Activated CD4-positive, alpha-beta memory T cell treated with anti-CD3 and anti-CD28 coated beads for 36 hours (primary cell): ENCODE data around the gene TOM1L2. TPM values are rescaled to one million over a fixed set of nuclear protein-coding genes. Genes with fewer than 3 reads are reported as not detected.

Source experiments
- CTCF ChIA-PET: fragments of 350-600 bp; sonication (Branson Sonifier 250); formaldehyde crosslinking; loops from one replicate; lab custom pipeline; 2021; ENCODE audit warnings: antibody characterized with exemption, inconsistent platforms; lab: Charles Lee
- POLR2A ChIA-PET: fragments of 350-600 bp; sonication (Branson Sonifier 250); formaldehyde crosslinking; loops from one replicate; lab custom pipeline; 2021; ENCODE audit warnings: antibody characterized with exemption; lab: Charles Lee
- DNase-seq: peaks from one replicate; pipeline ENCODE4 v3.0.0-alpha.2; 2020
- H3K27ac Mint-ChIP-seq: one replicate; pipeline ENCODE4 v1.8.0; 2021; ENCODE audit warnings: mixed read lengths
- H3K27me3 Mint-ChIP-seq: one replicate; pipeline ENCODE4 v1.8.0; 2021; ENCODE audit warnings: mixed read lengths
- H3K36me3 Mint-ChIP-seq: one replicate; pipeline ENCODE4 v1.8.0; 2021; ENCODE audit warnings: mixed read lengths
- H3K4me1 Mint-ChIP-seq: one replicate; pipeline ENCODE4 v1.8.0; 2021; ENCODE audit warnings: low read depth, mixed read lengths
- H3K4me3 Mint-ChIP-seq: one replicate; pipeline ENCODE4 v1.8.0; 2021; ENCODE audit warnings: mild to moderate bottlenecking, mixed read lengths
- H3K9me3 Mint-ChIP-seq: one replicate; pipeline ENCODE4 v1.8.0; 2021; ENCODE audit warnings: mixed read lengths
- intact Hi-C: fragments of 100-400 bp; cut with micrococcal nuclease; formaldehyde crosslinking; loops from one replicate; pipeline ENCODE4 v1.15.1; 2023
- total RNA-seq, 2 experiments: library from RNA; stranded (reverse); gene quantifications; one replicate each; pipeline ENCODE4 v1.2.3, GENCODE V29; 2021

Gene TOM1L2
- total RNA-seq, 2 experiments from 2014 or later, result 11.1 to 12.7 TPM

DNA sequence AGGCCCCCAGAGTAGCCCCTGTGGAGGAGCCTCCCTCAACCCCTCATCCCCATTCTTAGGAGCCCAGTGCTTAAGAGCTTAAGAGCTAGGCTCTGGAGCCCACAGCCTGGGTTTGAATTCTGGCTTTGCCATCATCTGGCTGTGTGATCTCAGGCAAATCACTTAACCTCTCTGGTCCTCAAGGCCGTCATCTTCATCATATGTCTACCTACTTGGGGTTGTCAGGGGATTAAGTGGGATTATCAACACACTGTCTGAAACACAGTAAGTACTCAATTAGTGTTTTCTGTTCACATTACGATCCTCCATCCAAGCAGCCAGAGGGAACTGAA lies 140.2 kb downstream of the TOM1L2 start:
- POLR2A ChIA-PET, result no interaction called here

DNA sequence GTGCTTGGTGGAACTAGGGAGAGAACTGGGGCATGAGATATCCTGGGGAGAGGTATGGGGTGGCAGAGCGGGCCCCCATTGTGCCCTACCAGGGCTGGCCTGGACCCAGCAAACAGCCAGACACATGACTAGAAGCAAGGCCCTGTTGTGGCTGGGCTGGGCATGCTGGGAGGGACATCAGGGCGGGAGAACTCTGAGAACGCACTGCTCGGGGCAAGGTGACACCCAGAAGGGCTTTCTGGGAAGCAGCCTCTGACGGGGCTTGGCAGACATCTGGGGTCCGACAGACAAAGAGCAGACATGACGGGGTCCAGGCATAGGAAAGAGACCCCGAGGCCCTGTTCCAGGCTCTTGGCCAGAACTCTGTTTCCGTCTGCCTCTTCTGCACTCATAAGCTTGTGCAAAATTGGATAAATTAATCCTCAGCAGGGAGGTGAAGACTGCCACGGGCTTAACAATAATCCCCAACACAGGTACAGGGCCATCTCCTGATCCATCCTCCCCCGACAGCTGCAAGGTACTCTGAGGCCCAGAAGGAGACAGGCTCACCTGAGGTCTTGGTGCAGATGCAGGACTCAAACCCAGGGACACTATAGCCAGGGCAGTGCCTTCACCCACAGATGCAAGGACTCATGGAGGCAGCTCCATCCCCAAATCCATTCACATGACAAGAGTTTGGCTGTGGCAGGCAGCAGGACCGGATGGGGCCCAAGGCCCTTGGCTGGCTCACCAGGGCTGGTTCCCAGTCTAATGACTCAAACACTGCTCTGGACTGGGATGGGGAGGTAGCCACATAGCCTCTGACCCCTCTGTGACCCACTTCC lies 140.8 kb downstream of the TOM1L2 start:
- Mint-ChIP-seq H3K36me3 (peaks cover 49% of the 10 kb centered on the region), H3K27ac (no peak overlapping the region), H3K9me3 (no peaks in the 10 kb centered on the region), H3K4me1 (peaks cover 59% of the 10 kb centered on the region), H3K4me3 (no peak overlapping the region), H3K27me3 (no peaks in the 10 kb centered on the region)
- no peak for DNase-seq
- ChIA-PET CTCF (interaction anchor here (0.8 kb wide), 1 partner anchor 18 kb away, joined by 3 read pairs; no protein-coding TSS in a partner anchor), POLR2A (interaction anchor here (0.7 kb wide), 1 partner anchor 201 kb away, joined by 3 read pairs; no protein-coding TSS in a partner anchor)
- intact Hi-C loops, result no loop called here

More for the DNA sequence above, 140.2 kb downstream of the TOM1L2 start:
- H3K4me3 Mint-ChIP-seq, result no peak overlapping the region
- no peak overlapping the region for H3K27ac Mint-ChIP-seq
- intact Hi-C loops, result no loop called here
- H3K36me3 Mint-ChIP-seq, result peaks cover 45% of the 10 kb centered on the region
- no peaks in the 10 kb centered on the region for H3K9me3 Mint-ChIP-seq
- CTCF ChIA-PET, result interaction anchor here (0.8 kb wide), 1 partner anchor 17 kb away, joined by 3 read pairs; no protein-coding TSS in a partner anchor
- peaks cover 55% of the 10 kb centered on the region for H3K4me1 Mint-ChIP-seq
- no peaks in the 10 kb centered on the region for H3K27me3 Mint-ChIP-seq
- DNase-seq, result no peak

DNA sequence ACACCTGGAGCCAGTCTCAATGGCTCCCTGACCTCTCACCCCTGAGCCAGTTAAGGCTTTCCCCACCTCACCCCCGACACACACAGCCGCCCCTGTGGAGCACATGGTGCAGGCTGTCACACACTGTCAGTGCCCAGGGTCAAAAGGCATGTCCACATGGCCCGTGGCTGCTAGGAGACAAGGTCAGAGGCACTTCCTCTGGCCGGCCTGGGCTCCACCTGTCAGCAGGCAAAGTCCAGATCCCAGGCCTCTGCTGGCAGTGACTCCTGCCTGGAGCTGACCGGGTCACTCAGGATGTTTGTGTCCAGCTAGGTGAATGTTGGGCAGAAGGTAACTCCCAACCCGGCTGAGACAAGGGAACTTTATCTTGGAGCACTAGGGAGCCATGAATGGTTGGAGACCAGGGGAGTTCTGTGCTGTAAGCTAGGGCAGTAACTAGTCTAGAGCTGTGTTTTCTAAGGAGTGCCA lies 141.4 kb downstream of the TOM1L2 start:
- ChIA-PET POLR2A (interaction anchor here (0.7 to 1.1 kb wide), 2 partner anchors 19 to 201 kb away, joined by 3 read pairs; no protein-coding TSS in a partner anchor), CTCF (no interaction called here)
- intact Hi-C loops, result no loop called here
- Mint-ChIP-seq H3K27ac (no peak overlapping the region), H3K27me3 (no peaks in the 10 kb centered on the region), H3K36me3 (peaks cover 46% of the 10 kb centered on the region), H3K4me3 (no peak overlapping the region), H3K4me1 (peaks cover 62% of the 10 kb centered on the region), H3K9me3 (no peaks in the 10 kb centered on the region)
- no peak for DNase-seq

DNA sequence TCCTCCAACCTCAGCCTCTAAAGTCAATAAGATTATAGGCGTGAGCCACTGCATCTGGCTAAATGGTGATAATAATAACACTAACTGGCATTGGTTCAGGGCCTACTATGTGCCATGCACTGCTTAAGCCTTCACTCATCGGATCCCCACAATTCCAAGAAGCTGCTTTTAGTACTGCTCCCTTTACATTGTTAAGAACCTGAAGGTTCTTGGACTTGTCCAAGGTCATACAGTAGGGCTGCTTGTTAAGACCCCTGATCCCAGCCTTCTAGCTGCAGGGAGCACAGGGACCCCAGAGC lies 142.0 kb downstream of the TOM1L2 start:
- Mint-ChIP-seq H3K4me1 (peaks cover 63% of the 10 kb centered on the region), H3K4me3 (no peak overlapping the region), H3K9me3 (no peaks in the 10 kb centered on the region), H3K27ac (no peak overlapping the region), H3K27me3 (no peaks in the 10 kb centered on the region), H3K36me3 (peaks cover 42% of the 10 kb centered on the region)
- ChIA-PET POLR2A (interaction anchor here (1.1 kb wide), 1 partner anchor 19 kb away, joined by 3 read pairs; no protein-coding TSS in a partner anchor), CTCF (interaction anchor here (1.1 kb wide), 1 partner anchor 24 kb away, joined by 4 read pairs; no protein-coding TSS in a partner anchor)
- no peak for DNase-seq
- intact Hi-C loops, result no loop called here

DNA sequence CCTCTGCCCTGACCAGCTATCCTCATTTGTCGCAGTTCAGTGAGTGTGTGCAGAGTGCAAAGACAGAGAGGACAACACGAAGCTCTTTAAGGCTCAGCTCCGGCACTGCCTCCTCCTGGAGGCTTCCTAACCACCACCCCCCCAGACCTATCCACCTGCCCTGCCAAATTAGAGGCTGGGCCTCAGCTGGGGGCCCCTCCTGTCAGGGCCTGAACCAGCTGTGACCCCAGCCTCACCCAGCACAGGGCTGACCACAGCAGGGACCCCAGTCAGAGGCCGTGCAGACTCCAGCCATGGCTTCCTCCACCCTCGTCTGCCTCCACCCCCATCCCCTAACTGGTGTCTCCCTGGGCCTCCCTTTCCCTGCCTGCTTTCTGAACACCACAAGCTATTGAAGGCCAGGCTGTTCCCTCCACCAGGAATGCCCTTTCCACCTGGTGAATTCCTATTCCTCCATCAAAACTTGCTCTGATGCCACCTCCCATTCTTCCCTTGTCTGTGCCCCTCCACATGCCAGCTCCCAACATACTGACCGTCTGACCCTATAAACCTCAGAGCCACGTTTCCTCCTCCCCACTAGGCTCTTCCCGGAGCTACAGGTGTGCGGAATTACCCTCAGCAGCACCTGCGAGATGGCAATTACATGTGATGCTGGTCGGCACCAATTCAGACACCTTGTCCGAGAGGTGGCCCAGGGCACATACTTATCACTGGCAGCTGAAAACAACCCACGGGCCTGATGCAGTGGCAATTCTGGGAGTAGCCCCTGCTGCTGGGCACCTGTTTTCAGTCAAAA lies 144.2 kb downstream of the TOM1L2 start:
- Mint-ChIP-seq H3K27me3 (no peaks in the 10 kb centered on the region), H3K4me1 (peaks cover 63% of the 10 kb centered on the region), H3K9me3 (no peaks in the 10 kb centered on the region), H3K27ac (peak overlapping the region; percentile 73), H3K36me3 (peaks cover 24% of the 10 kb centered on the region), H3K4me3 (no peak overlapping the region)
- ChIA-PET CTCF (interaction anchor here (0.9 to 1.0 kb wide), 2 partner anchors 8 to 32 kb away, joined by 3 to 4 read pairs; partner anchors contain the start of gene SREBF1), POLR2A (interaction anchor here (1.0 to 10.2 kb wide), 3 partner anchors 8 to 26 kb away, joined by 3 to 135 read pairs (median 3); partner anchors contain the start of gene SREBF1)
- intact Hi-C loops, result no loop called here
- DNase-seq, result no peak

DNA sequence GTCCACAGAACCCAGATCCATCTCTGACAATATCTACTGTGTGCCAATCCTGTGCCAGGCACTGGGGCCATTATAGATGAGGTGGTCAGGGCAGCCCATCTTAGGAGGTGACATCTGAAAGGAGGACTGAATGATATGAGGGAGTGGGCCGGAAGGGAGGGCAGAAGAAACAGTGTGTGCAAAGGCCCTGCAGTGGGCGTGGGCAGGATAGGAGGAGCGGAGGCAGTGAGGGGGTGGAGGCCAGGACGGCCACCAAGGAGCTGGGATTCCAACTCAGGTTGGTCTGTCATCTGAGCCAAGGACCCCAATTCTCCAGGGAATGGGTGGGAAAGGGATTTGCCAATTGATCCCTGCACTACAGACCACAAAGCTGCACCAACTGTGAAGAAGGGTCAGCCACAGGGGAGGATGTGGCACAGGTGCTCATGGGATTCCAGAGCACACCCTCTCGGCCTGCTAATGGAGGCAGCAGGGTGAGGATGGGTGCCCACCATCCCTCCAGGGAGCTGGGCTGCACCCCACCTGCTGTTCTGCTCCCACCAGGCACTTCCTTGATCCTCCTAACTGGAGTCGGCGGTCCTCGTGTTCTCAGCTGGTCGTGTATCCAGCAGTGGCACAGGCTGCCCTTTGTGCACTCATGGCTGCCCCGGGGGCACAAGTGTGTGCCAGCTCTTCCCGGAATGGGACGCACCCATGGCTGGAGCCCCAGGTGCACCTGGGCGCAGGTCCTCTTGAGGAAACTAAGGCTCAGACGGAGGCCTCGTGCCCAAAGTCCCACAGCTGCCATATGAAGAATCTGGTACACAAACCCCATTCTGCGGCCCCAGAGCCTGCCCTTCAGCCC lies 145.0 kb downstream of the TOM1L2 start:
- intact Hi-C loops, result loop anchor here (1.0 kb wide), 1 partner anchor 22 kb away; no protein-coding TSS in a partner anchor
- peaks cover 27% of the 10 kb centered on the region for H3K36me3 Mint-ChIP-seq
- no peaks in the 10 kb centered on the region for H3K9me3 Mint-ChIP-seq
- ChIA-PET CTCF (interaction anchor here (0.9 to 1.2 kb wide), 3 partner anchors 9 to 33 kb away, joined by 3 to 5 read pairs (median 4); partner anchors contain the start of gene SREBF1), POLR2A (interaction anchor here (1.3 to 10.2 kb wide), 2 partner anchors 9 to 20 kb away, joined by 3 to 135 read pairs; partner anchors contain the start of gene SREBF1)
- no peak overlapping the region for H3K4me3 Mint-ChIP-seq
- peak overlapping the region; percentile 92 for H3K27ac Mint-ChIP-seq
- no peaks in the 10 kb centered on the region for H3K27me3 Mint-ChIP-seq
- no peak for DNase-seq
- peaks cover 68% of the 10 kb centered on the region for H3K4me1 Mint-ChIP-seq

DNA sequence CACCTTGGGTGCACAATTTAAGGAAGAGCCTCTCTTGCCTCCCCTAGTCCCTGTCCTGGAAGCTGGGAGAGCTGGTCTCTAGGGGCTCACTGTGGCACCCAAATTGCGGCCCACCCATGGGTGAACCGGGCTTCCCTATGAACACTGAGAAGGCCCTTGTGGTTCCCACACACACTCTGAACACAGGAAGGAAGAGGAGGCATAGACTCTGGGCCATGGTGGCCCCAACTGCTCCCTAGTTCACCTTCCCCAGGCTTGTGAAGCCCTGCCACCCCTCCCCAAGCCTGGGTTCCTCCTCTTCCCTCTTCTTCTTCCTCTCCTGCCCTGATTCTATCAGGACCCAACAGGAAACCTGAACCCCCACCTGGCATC lies 145.9 kb downstream of the TOM1L2 start:
- Mint-ChIP-seq H3K4me3 (peak overlapping the region; percentile 40), H3K27me3 (no peaks in the 10 kb centered on the region), H3K9me3 (no peaks in the 10 kb centered on the region), H3K36me3 (peaks cover 23% of the 10 kb centered on the region), H3K27ac (peak overlapping the region; percentile 92), H3K4me1 (peaks cover 74% of the 10 kb centered on the region)
- DNase-seq, result no peak
- POLR2A ChIA-PET, result interaction anchor here (0.8 to 10.2 kb wide), 3 partner anchors 10 to 28 kb away, joined by 7 to 135 read pairs (median 7); partner anchors contain the start of gene SREBF1
- CTCF ChIA-PET, result interaction anchor here (0.8 to 1.2 kb wide), 2 partner anchors 10 to 14 kb away, joined by 4 to 5 read pairs; partner anchors contain the start of gene SREBF1
- intact Hi-C loops, result loop anchor here (1.0 kb wide), 1 partner anchor 23 kb away; no protein-coding TSS in a partner anchor

DNA sequence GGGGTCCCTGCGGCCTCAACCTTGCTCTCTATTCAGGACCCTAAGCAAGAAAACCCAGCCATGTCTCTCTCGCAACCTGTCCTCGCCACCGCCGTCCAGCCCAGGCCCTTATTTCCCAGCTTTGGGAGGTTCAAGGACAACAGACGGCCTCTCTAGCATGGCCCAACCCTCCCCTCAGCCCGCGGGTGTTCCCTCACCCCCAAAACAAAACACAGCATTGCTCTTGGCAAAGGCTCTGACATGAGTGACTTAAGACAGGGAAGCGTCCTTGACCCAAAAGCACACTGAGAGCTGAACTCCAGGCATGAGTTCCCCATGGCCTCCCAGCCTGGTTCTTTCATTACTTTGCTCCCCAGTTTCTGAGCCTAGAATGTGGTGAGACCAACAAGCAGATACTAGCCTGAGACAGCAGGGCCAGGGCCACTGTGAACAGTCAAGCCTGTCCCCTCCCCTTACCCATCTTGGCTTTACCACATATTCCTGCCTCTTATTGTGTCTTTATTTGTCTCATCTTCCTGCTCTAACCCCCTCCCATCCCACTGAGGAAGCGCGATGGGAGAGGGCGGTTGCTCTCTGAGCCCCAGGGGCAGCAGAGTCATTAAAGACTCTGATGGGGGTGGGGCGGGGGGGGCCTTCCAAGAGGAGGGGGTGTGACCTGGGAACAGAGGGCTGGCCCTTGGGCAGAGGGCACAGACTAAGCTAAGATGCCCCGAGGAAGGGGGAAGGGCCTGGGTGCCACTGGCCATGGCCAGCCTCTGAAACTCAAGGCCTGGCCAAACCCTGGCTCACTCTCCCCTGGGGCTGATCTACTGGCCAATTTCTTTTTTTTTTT lies 147.2 kb downstream of the TOM1L2 start:
- H3K27me3 Mint-ChIP-seq, result no peaks in the 10 kb centered on the region
- ChIA-PET POLR2A (interaction anchor here (1.3 to 10.2 kb wide), 3 partner anchors 11 to 30 kb away, joined by 5 to 135 read pairs (median 7); partner anchors contain the start of gene SREBF1), CTCF (interaction anchor here (0.8 to 1.6 kb wide), 3 partner anchors 12 to 208 kb away, joined by 4 to 5 read pairs (median 5); partner anchors contain the start of gene SREBF1)
- intact Hi-C loops, result loop anchor here (1.0 kb wide), 2 partner anchors 9 to 30 kb away; no protein-coding TSS in a partner anchor
- DNase-seq, result peak; percentile 40
- H3K27ac Mint-ChIP-seq, result peak overlapping the region; percentile 92
- peak overlapping the region; percentile 21 for H3K4me3 Mint-ChIP-seq
- H3K9me3 Mint-ChIP-seq, result no peaks in the 10 kb centered on the region
- peaks cover 23% of the 10 kb centered on the region for H3K36me3 Mint-ChIP-seq
- H3K4me1 Mint-ChIP-seq, result peaks cover 84% of the 10 kb centered on the region

DNA sequence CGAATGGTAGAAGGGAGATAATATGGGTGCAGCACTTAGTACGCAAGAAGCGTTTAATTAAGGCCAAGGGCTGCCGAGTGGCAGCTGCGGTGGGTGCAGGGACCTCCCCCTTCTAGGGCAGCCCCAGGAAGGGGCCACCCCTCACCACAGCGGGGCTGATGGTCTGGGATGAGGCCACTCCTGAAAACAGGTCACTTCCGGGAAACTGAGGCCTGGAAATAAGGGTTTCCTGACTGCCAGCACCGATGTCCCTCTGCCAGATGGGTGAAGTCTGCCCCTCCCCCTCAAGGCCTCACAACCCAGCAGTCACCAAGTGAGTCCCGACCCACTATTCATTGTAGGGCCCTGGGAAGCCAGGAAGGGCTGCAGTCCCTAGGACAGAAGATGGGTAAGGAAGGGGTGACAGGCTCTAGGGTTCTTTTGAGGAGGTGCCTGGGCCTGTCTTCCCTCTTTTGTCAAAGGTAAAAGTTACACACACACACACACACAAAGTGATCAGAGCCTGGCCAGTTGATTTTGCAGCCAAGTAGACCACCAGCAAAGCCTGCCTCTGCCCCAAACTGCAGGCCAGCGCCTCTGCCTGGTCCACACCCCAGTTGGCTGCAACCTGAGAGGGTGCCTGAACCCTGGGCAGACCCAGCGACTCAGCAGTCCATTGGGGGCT lies 147.9 kb downstream of the TOM1L2 start:
- ChIA-PET CTCF (interaction anchor here (1.0 to 1.6 kb wide), 4 partner anchors 12 to 209 kb away, joined by 3 to 5 read pairs (median 4); partner anchors contain the start of gene SREBF1), POLR2A (interaction anchor here (1.3 to 10.2 kb wide), 3 partner anchors 10 to 30 kb away, joined by 5 to 135 read pairs (median 10); partner anchors contain the start of gene SREBF1)
- peak; percentile 74 for DNase-seq
- H3K27me3 Mint-ChIP-seq, result no peaks in the 10 kb centered on the region
- peaks cover 27% of the 10 kb centered on the region for H3K36me3 Mint-ChIP-seq
- H3K4me1 Mint-ChIP-seq, result peaks cover 92% of the 10 kb centered on the region
- no peaks in the 10 kb centered on the region for H3K9me3 Mint-ChIP-seq
- H3K27ac Mint-ChIP-seq, result peak overlapping the region; percentile 92
- intact Hi-C loops, result loop anchor here (1.0 kb wide), 1 partner anchor 31 kb away; no protein-coding TSS in a partner anchor
- H3K4me3 Mint-ChIP-seq, result peak overlapping the region; percentile 66
